Esophagus squamous epithelium (tissue), 4 donors: ENCODE measurements around the gene FRMD4A.

Experiments
- POLR2A ChIP-seq, 4 donors: fragments of 450-650 bp; IDR thresholded peaks; one replicate each; pipeline ENCODE4 v1.6.1; 2017; ENCODE audit warnings: antibody characterized with exemption in 4 of 4, mild to moderate bottlenecking in 4 of 4, moderate library complexity in 3 of 4
- TF ChIP-seq, protein P1 (sequence below), 6 experiments: fragments of 450-650 bp in 4 of 6; fragments of 200-600 bp in 2 of 6; sonication (generic) in 2 of 6; IDR thresholded peaks; one replicate each; pipeline ENCODE4 v1.5.1; 2016 to 2019; ENCODE audit warnings: antibody characterized with exemption in 6 of 6, mild to moderate bottlenecking in 4 of 6, moderate library complexity in 4 of 6

GRCh38 chr10:13830385-13830784, 500.3 kb downstream of the FRMD4A start:
- no peak for TF ChIP-seq POLR2A (IDR thresholded peaks at IDR 0.05)
- TF ChIP-seq, protein P1, sequence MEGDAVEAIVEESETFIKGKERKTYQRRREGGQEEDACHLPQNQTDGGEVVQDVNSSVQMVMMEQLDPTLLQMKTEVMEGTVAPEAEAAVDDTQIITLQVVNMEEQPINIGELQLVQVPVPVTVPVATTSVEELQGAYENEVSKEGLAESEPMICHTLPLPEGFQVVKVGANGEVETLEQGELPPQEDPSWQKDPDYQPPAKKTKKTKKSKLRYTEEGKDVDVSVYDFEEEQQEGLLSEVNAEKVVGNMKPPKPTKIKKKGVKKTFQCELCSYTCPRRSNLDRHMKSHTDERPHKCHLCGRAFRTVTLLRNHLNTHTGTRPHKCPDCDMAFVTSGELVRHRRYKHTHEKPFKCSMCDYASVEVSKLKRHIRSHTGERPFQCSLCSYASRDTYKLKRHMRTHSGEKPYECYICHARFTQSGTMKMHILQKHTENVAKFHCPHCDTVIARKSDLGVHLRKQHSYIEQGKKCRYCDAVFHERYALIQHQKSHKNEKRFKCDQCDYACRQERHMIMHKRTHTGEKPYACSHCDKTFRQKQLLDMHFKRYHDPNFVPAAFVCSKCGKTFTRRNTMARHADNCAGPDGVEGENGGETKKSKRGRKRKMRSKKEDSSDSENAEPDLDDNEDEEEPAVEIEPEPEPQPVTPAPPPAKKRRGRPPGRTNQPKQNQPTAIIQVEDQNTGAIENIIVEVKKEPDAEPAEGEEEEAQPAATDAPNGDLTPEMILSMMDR (IDR thresholded peaks at IDR 0.05) = no peak
